ENCODE measurements around the gene MICAL3. TPM values are rescaled to one million over a fixed set of nuclear protein-coding genes. Genes with fewer than 3 reads are reported as not detected.

The MICAL3 gene
- polyA plus RNA-seq, 2 of the 4 experiments (the other 2 are of a cell fraction): 20.5 to 30.1 TPM

DNA sequence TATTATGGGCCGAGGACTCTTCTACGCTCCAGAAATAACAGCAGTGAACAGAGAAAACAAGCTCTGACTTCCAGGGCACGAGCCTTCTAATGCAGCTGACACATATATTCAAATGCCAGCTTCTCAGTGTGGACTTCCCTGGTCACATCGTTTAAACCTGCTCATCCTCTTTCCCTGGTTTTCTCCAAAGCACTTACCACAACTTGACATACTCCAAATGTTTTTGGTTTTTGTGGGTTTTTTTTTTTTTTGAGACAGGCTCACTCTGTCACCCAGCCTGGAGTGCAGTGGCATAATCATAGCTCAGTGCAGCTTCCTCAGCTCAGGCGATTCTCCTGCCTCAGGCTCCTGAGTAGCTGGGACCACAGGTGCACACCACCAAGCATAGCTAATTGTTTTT is 105.5 kb downstream of the MICAL3 start:
- DNase-seq (ENCODE audit: low read depth in 1 of 2, low spot score in 1 of 2) (no peak), ATAC-seq (no peak), FAIRE-seq (no peak)
- POLR2A ChIA-PET: interaction anchor here (0.7 kb wide), 1 partner anchor 294 kb away, joined by 3 read pairs; no protein-coding TSS in a partner anchor
- CTCF ChIA-PET: interaction anchor here (0.6 to 1.5 kb wide), 4 partner anchors 41 to 89 kb away, joined by 3 to 4 read pairs (median 3); no protein-coding TSS in a partner anchor
- Histone ChIP-seq H3K4me1 (peaks cover 30% of the 10 kb centered on the region), H3K9me3 (no peaks in the 10 kb centered on the region), H3K27ac (no peak overlapping the region), H3K4me2 (no peak overlapping the region), H3K4me3 (no peak overlapping the region)
- WGBS (ENCODE audit: missing lambda C conversion rate): 94% methylated on average over 5 of the region's 5 CpGs
- no peak for TF ChIP-seq CBX8 (IDR thresholded peaks at IDR 0.05)
- TF ChIP-seq, protein P1, sequence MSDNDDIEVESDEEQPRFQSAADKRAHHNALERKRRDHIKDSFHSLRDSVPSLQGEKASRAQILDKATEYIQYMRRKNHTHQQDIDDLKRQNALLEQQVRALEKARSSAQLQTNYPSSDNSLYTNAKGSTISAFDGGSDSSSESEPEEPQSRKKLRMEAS (IDR thresholded peaks at IDR 0.05): no peak
- TF ChIP-seq, protein P2, sequence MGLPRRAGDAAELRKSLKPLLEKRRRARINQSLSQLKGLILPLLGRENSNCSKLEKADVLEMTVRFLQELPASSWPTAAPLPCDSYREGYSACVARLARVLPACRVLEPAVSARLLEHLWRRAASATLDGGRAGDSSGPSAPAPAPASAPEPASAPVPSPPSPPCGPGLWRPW (IDR thresholded peaks at IDR 0.05): no peak
- TF ChIP-seq, protein P3, sequence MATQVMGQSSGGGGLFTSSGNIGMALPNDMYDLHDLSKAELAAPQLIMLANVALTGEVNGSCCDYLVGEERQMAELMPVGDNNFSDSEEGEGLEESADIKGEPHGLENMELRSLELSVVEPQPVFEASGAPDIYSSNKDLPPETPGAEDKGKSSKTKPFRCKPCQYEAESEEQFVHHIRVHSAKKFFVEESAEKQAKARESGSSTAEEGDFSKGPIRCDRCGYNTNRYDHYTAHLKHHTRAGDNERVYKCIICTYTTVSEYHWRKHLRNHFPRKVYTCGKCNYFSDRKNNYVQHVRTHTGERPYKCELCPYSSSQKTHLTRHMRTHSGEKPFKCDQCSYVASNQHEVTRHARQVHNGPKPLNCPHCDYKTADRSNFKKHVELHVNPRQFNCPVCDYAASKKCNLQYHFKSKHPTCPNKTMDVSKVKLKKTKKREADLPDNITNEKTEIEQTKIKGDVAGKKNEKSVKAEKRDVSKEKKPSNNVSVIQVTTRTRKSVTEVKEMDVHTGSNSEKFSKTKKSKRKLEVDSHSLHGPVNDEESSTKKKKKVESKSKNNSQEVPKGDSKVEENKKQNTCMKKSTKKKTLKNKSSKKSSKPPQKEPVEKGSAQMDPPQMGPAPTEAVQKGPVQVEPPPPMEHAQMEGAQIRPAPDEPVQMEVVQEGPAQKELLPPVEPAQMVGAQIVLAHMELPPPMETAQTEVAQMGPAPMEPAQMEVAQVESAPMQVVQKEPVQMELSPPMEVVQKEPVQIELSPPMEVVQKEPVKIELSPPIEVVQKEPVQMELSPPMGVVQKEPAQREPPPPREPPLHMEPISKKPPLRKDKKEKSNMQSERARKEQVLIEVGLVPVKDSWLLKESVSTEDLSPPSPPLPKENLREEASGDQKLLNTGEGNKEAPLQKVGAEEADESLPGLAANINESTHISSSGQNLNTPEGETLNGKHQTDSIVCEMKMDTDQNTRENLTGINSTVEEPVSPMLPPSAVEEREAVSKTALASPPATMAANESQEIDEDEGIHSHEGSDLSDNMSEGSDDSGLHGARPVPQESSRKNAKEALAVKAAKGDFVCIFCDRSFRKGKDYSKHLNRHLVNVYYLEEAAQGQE (IDR thresholded peaks at IDR 0.05): no peak
- TF ChIP-seq KDM1A (IDR thresholded peaks at IDR 0.05; ENCODE audit: low read depth): no peak
- TF ChIP-seq, protein P4, sequence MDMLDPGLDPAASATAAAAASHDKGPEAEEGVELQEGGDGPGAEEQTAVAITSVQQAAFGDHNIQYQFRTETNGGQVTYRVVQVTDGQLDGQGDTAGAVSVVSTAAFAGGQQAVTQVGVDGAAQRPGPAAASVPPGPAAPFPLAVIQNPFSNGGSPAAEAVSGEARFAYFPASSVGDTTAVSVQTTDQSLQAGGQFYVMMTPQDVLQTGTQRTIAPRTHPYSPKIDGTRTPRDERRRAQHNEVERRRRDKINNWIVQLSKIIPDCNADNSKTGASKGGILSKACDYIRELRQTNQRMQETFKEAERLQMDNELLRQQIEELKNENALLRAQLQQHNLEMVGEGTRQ (IDR thresholded peaks at IDR 0.05): no peak
- TF ChIP-seq HOXB13 (CRISPR knock-in tag; IDR thresholded peaks at IDR 0.05; ENCODE audit: low read depth): no peak
- TF ChIP-seq RARB (CRISPR knock-in tag; IDR thresholded peaks at IDR 0.05): no peak
- no peak for TF ChIP-seq MAFK (IDR thresholded peaks at IDR 0.05; ENCODE audit: partially characterized antibody)
- no peak for TF ChIP-seq MYC (IDR thresholded peaks at IDR 0.05; ENCODE audit: borderline replicate concordance, low read length)
- TF ChIP-seq, protein P5, sequence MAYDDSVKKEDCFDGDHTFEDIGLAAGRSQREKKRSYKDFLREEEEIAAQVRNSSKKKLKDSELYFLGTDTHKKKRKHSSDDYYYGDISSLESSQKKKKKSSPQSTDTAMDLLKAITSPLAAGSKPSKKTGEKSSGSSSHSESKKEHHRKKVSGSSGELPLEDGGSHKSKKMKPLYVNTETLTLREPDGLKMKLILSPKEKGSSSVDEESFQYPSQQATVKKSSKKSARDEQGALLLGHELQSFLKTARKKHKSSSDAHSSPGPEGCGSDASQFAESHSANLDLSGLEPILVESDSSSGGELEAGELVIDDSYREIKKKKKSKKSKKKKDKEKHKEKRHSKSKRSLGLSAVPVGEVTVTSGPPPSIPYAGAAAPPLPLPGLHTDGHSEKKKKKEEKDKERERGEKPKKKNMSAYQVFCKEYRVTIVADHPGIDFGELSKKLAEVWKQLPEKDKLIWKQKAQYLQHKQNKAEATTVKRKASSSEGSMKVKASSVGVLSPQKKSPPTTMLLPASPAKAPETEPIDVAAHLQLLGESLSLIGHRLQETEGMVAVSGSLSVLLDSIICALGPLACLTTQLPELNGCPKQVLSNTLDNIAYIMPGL (CRISPR knock-in tag; IDR thresholded peaks at IDR 0.05; ENCODE audit: borderline replicate concordance): no peak
- TF ChIP-seq, protein P6, sequence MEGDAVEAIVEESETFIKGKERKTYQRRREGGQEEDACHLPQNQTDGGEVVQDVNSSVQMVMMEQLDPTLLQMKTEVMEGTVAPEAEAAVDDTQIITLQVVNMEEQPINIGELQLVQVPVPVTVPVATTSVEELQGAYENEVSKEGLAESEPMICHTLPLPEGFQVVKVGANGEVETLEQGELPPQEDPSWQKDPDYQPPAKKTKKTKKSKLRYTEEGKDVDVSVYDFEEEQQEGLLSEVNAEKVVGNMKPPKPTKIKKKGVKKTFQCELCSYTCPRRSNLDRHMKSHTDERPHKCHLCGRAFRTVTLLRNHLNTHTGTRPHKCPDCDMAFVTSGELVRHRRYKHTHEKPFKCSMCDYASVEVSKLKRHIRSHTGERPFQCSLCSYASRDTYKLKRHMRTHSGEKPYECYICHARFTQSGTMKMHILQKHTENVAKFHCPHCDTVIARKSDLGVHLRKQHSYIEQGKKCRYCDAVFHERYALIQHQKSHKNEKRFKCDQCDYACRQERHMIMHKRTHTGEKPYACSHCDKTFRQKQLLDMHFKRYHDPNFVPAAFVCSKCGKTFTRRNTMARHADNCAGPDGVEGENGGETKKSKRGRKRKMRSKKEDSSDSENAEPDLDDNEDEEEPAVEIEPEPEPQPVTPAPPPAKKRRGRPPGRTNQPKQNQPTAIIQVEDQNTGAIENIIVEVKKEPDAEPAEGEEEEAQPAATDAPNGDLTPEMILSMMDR (IDR thresholded peaks at IDR 0.05): no peak
- TF ChIP-seq, protein P7, sequence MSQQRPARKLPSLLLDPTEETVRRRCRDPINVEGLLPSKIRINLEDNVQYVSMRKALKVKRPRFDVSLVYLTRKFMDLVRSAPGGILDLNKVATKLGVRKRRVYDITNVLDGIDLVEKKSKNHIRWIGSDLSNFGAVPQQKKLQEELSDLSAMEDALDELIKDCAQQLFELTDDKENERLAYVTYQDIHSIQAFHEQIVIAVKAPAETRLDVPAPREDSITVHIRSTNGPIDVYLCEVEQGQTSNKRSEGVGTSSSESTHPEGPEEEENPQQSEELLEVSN (IDR thresholded peaks at IDR 0.05; ENCODE audit: borderline replicate concordance, low read depth): no peak
- TF ChIP-seq CHD4 (IDR thresholded peaks at IDR 0.05; ENCODE audit: borderline replicate concordance): no peak
- no peak for TF ChIP-seq EHF (CRISPR knock-in tag; IDR thresholded peaks at IDR 0.05)
- no peak for TF ChIP-seq NR3C1 (IDR thresholded peaks at IDR 0.05)
- TF ChIP-seq HOXB5 (CRISPR knock-in tag; IDR thresholded peaks at IDR 0.05): no peak
